Activated naive CD8-positive, alpha-beta T cell treated with anti-CD3 and anti-CD28 coated beads, Interleukin-2, amount 50 U/mL, for 16 hours (primary cell): ENCODE data around the gene ERLIN1.
"Not testable (repeated sequence)": the region's sequence is repeated elsewhere in the genome, so short reads cannot be mapped to it uniquely, and the experiment has no call there.

Experiments
- DNase-seq: peaks from one replicate; pipeline ENCODE4 v3.0.0-alpha.2; 2020; ENCODE audit warnings: low read depth, low spot score

The ERLIN1 gene

DNA sequence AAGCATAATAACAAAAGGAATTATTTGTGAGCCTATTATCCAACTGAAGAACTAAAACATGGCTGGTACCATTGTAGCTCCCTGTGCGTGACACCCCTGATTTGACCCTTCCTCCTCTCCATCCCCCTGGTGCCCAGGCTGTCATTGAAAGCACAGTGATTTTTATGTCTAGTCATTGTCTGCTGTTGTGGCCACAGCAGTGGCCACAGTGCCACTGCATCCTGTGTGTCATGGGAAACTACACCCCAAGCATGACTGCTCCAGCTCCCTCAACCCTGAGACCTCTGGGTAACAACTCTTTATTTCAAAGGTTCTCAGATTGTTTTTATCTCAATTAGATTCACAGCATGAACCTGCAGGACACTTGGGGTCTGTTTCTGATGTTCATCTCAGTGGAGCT lies 52.0 kb downstream of the ERLIN1 start:
- no peak for DNase-seq

DNA sequence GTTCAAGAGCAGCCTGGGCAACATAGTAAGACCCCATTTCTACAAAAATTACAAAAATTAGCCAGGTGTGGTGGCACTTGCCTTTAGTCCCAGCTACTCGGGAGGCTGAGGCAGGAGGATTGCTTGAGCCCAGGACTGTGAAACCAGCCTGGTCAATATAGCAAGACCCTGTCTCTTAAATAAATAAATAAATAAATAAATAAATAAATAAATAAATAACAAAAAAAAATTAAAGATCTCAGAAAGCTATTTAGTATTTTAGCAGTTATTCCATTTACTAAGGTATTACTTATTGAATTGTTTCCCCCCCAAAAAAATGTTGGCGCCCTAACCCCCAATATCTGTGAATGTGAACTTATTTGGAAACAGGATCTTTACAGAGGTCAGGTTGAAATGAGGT lies 53.4 kb downstream of the ERLIN1 start:
- no peak for DNase-seq

GRCh38 chr10:100131571-100131970 lies 54.3 kb downstream of the ERLIN1 start:
- no peak for DNase-seq

GRCh38 chr10:100130831-100131230 lies 55.0 kb downstream of the ERLIN1 start:
- no peak for DNase-seq

- DNase-seq: no peak
Measured at GRCh38 chr10:100129424-100129823, 56.4 kb downstream of the ERLIN1 start.

- DNase-seq: no peak
Measured at GRCh38 chr10:100128951-100129350, 56.9 kb downstream of the ERLIN1 start.

DNA sequence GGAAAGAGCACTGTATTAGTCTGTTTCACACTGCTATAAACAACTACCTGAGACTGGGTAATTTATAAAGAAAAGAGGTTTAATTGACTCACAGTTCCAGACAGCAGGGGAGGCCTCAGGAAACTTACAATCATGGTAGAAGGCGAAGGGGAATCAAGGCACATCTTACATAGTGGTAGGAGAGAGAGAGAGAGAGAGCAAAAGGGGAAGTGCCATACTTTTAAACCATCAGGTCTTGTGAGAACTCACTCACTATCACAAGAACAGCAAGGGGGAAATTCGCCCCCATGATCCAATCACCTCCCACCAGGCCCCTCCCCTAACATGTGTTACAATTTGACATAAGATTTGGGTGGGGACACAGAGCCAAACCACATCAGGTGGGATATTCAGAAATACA lies 60.5 kb downstream of the ERLIN1 start:
- not testable (repeated sequence) for DNase-seq

DNA sequence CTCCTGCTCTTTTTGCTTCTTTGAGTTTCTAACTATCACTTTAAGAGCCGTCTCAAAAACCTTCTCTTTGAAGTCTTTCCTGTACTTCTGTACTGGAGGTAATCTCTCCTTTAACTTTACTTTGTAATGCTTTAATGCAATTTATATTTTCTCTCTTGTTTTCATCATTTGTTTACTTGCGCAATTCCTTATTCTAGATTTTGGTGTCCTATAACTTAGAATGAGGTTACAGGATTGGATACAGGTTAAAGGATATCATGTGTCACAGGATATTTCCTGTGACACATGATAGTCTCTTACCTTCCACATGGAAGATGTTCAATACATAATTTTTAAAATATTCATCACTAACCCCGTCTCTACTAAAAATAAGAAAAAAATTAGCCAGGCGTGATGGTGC lies 61.7 kb downstream of the ERLIN1 start:
- no peak for DNase-seq

DNA sequence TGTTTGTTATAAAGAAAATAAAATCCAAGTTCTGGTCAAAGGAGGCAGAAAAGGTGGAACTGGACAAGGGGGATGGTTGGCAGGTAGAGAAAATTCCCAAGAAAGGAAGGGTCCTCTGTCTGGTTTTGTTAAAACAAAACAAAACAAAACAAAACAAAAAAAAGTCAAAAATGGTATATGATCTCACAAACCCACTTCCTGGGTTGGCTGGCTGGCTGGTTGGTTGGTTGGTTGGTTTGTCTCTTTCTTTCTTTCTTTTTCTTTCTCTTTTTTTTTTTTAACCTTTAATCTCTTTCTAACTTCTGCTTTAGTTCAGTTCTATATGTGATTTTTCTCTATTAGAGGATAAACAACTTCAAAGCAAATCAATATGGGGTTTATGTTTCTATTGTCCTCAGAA lies 63.0 kb downstream of the ERLIN1 start:
- DNase-seq: no peak

GRCh38 chr10:100120550-100120949 lies 65.3 kb downstream of the ERLIN1 start:
- DNase-seq: no peak

DNA sequence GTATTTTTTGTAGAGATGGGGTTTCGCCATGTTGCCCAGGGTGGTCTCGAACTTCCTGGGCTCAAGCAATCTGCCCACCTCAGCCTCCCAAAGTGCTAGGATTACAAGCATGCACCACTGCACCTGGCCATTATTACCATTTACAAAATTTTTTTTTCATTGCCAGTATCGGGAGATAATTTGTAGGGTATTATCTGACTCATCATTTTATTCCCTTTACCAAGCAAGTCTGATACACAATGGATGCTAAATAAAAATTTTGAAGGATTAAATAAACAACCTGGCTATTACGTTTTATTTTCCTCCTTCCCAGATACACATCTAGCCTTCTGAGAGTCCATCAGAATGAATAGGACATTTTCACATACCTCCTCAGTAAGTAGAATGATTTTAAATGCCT lies 66.1 kb downstream of the ERLIN1 start:
- no peak for DNase-seq

GRCh38 chr10:100114976-100115770 lies 70.7 kb downstream of the ERLIN1 start:
- no peak for DNase-seq

DNA sequence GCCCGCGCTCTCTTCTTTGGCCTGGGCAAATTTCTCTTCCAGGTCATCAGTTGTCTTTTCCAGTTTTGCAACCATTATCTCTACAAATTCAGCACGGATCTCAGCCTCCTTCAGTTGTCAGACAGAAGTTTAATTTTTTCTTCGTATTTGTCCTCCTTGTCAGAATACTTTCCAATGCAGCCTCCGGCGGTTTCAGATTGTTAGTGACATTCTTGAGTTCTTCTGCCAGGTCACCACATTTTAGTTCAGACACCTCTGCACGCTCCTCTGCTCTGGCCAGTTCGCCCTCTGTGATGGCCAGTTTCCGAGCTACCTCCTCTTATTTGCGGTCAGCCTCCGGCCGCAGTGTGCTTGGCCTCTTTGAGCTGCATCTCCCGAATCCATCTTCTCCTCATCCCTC lies 71.4 kb downstream of the ERLIN1 start:
- DNase-seq: no peak

GRCh38 chr10:100109670-100110069 lies 76.2 kb downstream of the ERLIN1 start:
- DNase-seq: no peak

DNA sequence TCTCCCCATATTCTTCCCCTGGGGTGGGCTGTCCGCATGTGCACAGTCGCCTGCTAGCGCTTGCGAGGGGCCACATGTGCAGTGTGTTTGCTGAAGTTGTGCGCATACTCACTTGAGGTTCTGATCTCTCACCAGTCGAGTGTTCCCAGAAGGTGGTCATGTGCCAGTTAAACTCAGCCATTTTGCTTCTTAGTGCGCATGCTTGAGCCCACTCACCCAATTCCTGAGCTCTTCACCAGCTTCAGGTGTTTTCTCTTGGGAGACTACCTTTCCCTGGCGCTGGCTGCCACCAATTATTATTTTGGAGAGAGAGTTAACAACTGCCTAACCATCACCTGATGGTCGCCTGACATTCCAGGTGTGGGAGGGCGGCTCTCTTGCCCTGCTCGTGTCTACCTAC lies 79.0 kb downstream of the ERLIN1 start:
- no peak for DNase-seq

GRCh38 chr10:100104300-100104699 lies 81.5 kb downstream of the ERLIN1 start:
- no peak for DNase-seq

- no peak for DNase-seq
Measured at GRCh38 chr10:100103581-100103980, 82.2 kb downstream of the ERLIN1 start.

- DNase-seq: no peak
Measured at GRCh38 chr10:100101192-100102076, 84.4 kb downstream of the ERLIN1 start.

DNA sequence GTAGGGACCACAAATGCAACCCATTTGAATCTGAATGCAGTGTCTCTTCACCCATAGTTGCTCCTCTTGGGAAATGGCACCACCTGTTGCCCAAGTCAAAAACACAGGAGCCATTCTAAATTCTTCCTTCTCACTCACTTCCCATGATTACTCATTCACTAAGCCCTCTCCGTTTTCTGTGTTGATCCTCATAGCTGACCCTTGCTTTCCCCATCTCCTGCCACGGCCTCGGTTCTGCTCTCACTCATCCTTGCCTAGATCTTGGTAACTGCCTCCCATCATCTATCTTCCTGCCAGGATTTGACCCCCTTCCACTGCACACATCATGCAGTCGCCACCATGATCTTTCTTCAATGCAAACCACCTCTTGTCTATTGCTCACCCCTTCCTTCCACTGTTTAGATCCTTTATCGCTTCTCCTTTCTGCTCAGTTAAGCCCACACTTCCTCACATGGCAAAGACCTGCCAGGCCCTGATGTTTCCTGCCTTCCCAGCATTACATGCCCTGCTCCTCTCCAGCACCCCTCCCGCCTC lies 85.1 kb downstream of the ERLIN1 start:
- no peak for DNase-seq
